Peyer's patch (tissue), 4 donors: ENCODE measurements around the gene NANP. TPM values are rescaled to one million over a fixed set of nuclear protein-coding genes. Genes with fewer than 3 reads are reported as not detected.

Experiments used
- DNase-seq, 3 donors: peaks; one replicate each; pipeline ENCODE4 v3.0.0-alpha.2; 2017 to 2019
- H3K27ac ChIP-seq, 4 donors: fragments of 200-600 bp; sonication (generic); one replicate each; pipeline ENCODE4 v1.5.1; 2016 to 2019
- H3K27me3 ChIP-seq, 2 donors: fragments of 200-600 bp; sonication (generic); one replicate each; pipeline ENCODE4 v1.5.1; 2019
- H3K36me3 ChIP-seq, 3 donors: fragments of 200-600 bp; sonication (generic); one replicate each; pipeline ENCODE4 v1.5.1; 2016 to 2019
- H3K4me1 ChIP-seq, 4 donors: fragments of 200-600 bp; sonication (generic); one replicate each; pipeline ENCODE4 v1.5.1; 2016 to 2019
- H3K4me3 ChIP-seq, 4 donors: fragments of 200-600 bp; sonication (generic); 1 replicate in 3 of 4; 2 replicates in 1 of 4; pipeline ENCODE4 v1.5.1; 2016 to 2019; ENCODE audit warnings: mild to moderate bottlenecking in 1 of 4
- H3K9me3 ChIP-seq, 4 donors: fragments of 200-600 bp; sonication (generic); one replicate each; pipeline ENCODE4 v1.5.1; 2016 to 2019; ENCODE audit warnings: mild to moderate bottlenecking in 1 of 4
- POLR2A ChIP-seq, 2 donors: fragments of 450-650 bp; IDR thresholded peaks; one replicate each; pipeline ENCODE4 v1.5.1; 2017; ENCODE audit warnings: antibody characterized with exemption in 2 of 2, mild to moderate bottlenecking in 2 of 2, moderate library complexity in 2 of 2
- total RNA-seq, 4 donors: library from RNA; depleted of rRNA; stranded (reverse); fragments of >200 nt; gene quantifications; one replicate each; pipeline ENCODE4 v1.1.0, GENCODE V29; 2016
- TF ChIP-seq, protein P1 (sequence below), 6 experiments: fragments of 450-650 bp in 4 of 6; fragments of 200-600 bp in 2 of 6; sonication (generic) in 1 of 6; IDR thresholded peaks; one replicate each; pipeline ENCODE4 v1.5.1; 2017 to 2019; ENCODE audit warnings: antibody characterized with exemption in 6 of 6, mild to moderate bottlenecking in 3 of 6, moderate library complexity in 1 of 6

NANP gene
- total RNA-seq, 4 donors from 2014 or later: 3.2 to 5.0 (median 3.5) TPM

DNA sequence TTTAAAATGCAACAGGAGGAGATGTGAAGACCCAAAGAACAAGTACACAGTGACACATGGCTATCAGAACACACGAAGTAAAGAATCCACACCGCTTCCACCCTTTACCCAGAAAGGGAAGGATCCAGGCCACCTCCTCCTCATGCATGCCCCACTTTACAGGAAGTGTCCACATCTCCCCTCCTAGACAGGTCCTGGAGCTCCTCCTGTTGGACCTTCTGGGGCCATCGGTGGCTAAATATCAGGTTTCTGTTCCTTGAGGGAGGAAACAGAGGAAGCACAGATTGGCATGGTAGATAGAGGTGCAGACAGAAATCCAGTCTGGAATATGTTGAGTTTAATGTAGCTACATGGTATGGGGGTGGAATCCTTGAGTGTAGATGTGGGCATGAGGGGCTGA, 49.4 kb downstream of the NANP start:
- H3K27ac ChIP-seq: no peak overlapping the region
- DNase-seq: no peak
- no peaks in the 10 kb centered on the region for H3K36me3 ChIP-seq
- H3K4me3 ChIP-seq: no peak overlapping the region
- H3K9me3 ChIP-seq: no peaks in the 10 kb centered on the region
- TF ChIP-seq, protein P1, sequence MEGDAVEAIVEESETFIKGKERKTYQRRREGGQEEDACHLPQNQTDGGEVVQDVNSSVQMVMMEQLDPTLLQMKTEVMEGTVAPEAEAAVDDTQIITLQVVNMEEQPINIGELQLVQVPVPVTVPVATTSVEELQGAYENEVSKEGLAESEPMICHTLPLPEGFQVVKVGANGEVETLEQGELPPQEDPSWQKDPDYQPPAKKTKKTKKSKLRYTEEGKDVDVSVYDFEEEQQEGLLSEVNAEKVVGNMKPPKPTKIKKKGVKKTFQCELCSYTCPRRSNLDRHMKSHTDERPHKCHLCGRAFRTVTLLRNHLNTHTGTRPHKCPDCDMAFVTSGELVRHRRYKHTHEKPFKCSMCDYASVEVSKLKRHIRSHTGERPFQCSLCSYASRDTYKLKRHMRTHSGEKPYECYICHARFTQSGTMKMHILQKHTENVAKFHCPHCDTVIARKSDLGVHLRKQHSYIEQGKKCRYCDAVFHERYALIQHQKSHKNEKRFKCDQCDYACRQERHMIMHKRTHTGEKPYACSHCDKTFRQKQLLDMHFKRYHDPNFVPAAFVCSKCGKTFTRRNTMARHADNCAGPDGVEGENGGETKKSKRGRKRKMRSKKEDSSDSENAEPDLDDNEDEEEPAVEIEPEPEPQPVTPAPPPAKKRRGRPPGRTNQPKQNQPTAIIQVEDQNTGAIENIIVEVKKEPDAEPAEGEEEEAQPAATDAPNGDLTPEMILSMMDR (IDR thresholded peaks at IDR 0.05): peak in 1 of 6 experiments; percentile 7
- no peak for TF ChIP-seq POLR2A (IDR thresholded peaks at IDR 0.05)
- no peaks in the 10 kb centered on the region for H3K4me1 ChIP-seq
- no peaks in the 10 kb centered on the region for H3K27me3 ChIP-seq

DNA sequence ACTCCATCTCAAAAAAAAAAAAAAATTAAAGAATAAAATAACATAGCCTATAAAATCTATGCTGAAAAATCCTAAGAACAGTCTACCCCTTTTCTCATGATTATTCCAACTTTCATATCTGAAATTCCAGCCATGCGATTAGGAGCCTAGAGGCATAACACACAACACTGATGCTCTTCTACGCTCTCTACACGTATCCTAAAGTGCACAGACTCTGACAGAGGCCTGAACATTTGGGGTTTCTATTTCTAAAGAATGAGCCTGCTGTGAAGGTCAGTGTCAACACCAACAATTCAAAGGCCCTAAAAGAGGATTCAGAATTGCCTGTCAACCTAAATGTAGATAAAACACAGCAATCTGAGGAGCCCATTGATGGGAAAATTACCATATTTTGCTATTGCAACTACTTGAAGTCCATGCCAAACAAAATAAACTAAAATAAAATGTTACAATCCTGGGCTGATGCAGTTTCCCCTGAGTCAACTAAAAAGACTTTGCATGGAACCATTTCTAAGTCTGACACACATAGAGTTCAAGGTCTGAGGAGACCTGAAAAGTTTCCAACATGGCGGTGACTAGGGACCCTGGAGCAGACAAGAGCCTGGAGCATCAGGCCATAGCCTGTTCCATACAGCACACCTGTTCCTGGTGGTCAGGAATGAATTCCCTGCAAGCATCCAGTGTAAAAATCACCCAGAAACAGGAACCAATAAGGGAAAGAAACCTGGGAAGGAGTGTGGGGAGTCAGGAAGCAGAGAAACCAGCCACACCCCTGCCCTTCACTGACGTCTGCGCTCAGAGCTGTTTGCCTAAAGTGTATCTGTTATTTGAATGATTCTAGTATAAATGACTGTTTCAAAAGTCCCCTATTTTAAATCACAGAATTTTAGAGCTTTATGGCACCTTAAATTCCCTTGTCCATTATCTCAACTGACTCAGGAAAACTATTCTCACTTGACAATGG, 50.2 kb downstream of the NANP start:
- TF ChIP-seq, protein P1 (IDR thresholded peaks at IDR 0.05): no peak
- TF ChIP-seq POLR2A (IDR thresholded peaks at IDR 0.05): no peak
- Histone ChIP-seq H3K27me3 (no peaks in the 10 kb centered on the region), H3K27ac (no peak overlapping the region), H3K4me3 (no peak overlapping the region), H3K36me3 (no peaks in the 10 kb centered on the region), H3K4me1 (no peaks in the 10 kb centered on the region), H3K9me3 (no peaks in the 10 kb centered on the region)
- no peak for DNase-seq

DNA sequence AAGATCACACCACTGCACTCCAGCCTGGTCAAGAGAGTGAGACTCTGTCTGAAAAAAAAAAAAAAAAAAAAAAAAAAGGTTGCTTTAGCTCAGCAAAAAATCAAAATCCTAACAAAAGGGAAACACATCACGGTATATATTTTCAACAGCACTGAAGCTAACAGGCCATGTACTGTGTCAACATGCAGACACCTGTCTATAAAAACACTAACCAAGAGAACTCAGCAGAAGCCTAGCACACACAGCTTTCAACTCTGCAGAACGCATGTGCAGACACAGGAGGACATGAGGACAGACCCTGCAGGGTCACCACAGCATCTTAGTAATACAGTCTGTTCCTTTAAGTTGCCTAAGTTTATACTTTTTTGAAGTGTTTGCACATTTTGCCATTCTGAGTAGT, 52.0 kb downstream of the NANP start:
- no peak for DNase-seq
- Histone ChIP-seq H3K4me1 (no peaks in the 10 kb centered on the region), H3K27ac (no peak overlapping the region), H3K36me3 (no peaks in the 10 kb centered on the region), H3K27me3 (no peaks in the 10 kb centered on the region), H3K9me3 (no peaks in the 10 kb centered on the region), H3K4me3 (no peak overlapping the region)
- no peak for TF ChIP-seq POLR2A (IDR thresholded peaks at IDR 0.05)
- TF ChIP-seq, protein P1 (IDR thresholded peaks at IDR 0.05): no peak

DNA sequence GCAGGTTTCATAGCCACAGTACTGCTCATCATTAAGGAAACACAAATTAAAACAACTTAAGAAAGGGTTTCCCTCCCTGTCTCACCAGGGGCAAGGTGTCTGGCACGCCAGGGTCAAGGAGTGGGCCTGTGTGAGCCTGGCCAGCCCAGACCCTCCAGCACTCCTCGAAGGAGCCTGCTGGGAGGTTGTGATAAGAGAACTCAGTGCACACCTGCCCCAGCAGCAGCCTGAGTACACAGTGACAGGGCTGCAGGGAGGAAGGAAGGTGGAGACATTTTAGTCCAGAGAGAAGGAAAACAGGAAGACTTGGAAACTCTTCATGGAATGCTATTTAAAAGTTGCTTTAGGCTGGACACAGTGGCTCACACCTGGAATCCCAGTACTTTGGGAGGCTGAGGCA, 52.6 kb downstream of the NANP start:
- Histone ChIP-seq H3K9me3 (no peaks in the 10 kb centered on the region), H3K4me1 (no peaks in the 10 kb centered on the region), H3K27ac (no peak overlapping the region), H3K4me3 (no peak overlapping the region), H3K36me3 (no peaks in the 10 kb centered on the region), H3K27me3 (no peaks in the 10 kb centered on the region)
- no peak for DNase-seq
- TF ChIP-seq, protein P1 (IDR thresholded peaks at IDR 0.05): no peak
- no peak for TF ChIP-seq POLR2A (IDR thresholded peaks at IDR 0.05)

DNA sequence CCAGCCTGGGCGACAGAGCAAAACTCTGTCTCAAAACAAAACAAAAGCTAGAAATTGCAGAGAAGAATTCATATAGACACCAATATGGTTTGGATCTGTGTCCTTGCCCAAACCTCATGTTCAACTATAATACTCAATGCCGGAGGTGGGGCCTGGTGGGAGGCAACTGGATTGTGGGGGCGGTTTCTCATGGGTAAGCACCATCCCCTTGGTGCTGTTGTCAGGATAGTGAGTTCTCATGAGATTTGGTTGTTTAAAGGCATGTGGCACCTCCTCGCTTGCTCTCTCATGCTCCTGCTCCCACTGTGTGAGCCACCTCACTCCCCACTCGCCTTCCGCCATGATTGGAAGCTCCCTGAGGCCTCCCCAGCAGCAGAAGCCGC, 53.7 kb downstream of the NANP start:
- Histone ChIP-seq H3K36me3 (no peaks in the 10 kb centered on the region), H3K27me3 (no peaks in the 10 kb centered on the region), H3K9me3 (no peaks in the 10 kb centered on the region), H3K4me1 (no peaks in the 10 kb centered on the region), H3K27ac (no peak overlapping the region), H3K4me3 (no peak overlapping the region)
- DNase-seq: no peak
- TF ChIP-seq POLR2A (IDR thresholded peaks at IDR 0.05): no peak
- TF ChIP-seq, protein P1 (IDR thresholded peaks at IDR 0.05): no peak
